B cell (primary cell): ENCODE results near the gene BANF2.

Source experiments
- EZH2 ChIP-seq: IDR thresholded peaks from 2 replicates; pipeline ENCODE4 v1.6.1; 2012; ENCODE audit warnings: borderline replicate concordance, low read depth, mild to moderate bottlenecking, moderate library complexity, low read length; ENCODE audit not compliant: insufficient read depth, poor library complexity, severe bottlenecking
- TF ChIP-seq, protein P1 (sequence below): fragments of 200-600 bp; IDR thresholded peaks from one replicate; pipeline ENCODE4 v1.8.0; 2022; ENCODE audit warnings: antibody characterized with exemption, mild to moderate bottlenecking

DNA sequence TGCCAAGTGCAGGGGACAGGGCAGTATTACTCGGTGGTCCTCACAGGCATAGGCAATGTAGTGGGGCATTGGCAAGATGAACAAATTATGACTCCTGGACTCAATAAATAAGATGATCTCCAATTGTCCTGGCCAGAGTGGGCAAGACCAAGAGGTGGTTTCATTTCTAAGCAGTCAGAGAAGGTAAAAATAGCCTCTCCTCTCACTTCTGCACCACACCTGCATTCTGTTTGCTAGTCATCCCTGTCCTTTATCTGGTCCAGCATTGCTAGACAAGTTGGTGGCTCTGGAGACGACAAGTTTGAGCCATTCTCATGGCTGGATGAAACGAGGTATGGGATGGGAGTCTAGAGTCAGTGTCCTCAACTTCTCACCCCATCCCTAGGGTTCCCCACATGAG is 83.0 kb downstream of the BANF2 start:
- TF ChIP-seq, protein P1, sequence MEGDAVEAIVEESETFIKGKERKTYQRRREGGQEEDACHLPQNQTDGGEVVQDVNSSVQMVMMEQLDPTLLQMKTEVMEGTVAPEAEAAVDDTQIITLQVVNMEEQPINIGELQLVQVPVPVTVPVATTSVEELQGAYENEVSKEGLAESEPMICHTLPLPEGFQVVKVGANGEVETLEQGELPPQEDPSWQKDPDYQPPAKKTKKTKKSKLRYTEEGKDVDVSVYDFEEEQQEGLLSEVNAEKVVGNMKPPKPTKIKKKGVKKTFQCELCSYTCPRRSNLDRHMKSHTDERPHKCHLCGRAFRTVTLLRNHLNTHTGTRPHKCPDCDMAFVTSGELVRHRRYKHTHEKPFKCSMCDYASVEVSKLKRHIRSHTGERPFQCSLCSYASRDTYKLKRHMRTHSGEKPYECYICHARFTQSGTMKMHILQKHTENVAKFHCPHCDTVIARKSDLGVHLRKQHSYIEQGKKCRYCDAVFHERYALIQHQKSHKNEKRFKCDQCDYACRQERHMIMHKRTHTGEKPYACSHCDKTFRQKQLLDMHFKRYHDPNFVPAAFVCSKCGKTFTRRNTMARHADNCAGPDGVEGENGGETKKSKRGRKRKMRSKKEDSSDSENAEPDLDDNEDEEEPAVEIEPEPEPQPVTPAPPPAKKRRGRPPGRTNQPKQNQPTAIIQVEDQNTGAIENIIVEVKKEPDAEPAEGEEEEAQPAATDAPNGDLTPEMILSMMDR = no peak
- no peak for TF ChIP-seq EZH2
